GM12892 (cell line): Measurements from ENCODE around the gene INPP5K.

ENCODE experiments used
- DNase-seq: peaks from one replicate; pipeline ENCODE4 v3.0.0; 2011; ENCODE audit not compliant: insufficient read length
- FAIRE-seq: peaks from 2 replicates; lab custom pipeline; 2011; peaks lifted over from hg19 to GRCh38; lab: Jason Lieb, UNC
- POLR2A ChIP-seq: IDR thresholded peaks from 2 replicates; pipeline ENCODE4 v1.6.1; 2011; ENCODE audit warnings: low read depth, low read length, control low read depth
- POLR2AphosphoS5 ChIP-seq: IDR thresholded peaks from 2 replicates; pipeline ENCODE4 v1.6.1; 2011; ENCODE audit warnings: low read depth, low read length, control low read depth
- TAF1 ChIP-seq: IDR thresholded peaks from 2 replicates; pipeline ENCODE4 v1.6.1; 2011; ENCODE audit warnings: low read depth, mild to moderate bottlenecking, control low read depth, low read length, borderline replicate concordance

Gene INPP5K

DNA sequence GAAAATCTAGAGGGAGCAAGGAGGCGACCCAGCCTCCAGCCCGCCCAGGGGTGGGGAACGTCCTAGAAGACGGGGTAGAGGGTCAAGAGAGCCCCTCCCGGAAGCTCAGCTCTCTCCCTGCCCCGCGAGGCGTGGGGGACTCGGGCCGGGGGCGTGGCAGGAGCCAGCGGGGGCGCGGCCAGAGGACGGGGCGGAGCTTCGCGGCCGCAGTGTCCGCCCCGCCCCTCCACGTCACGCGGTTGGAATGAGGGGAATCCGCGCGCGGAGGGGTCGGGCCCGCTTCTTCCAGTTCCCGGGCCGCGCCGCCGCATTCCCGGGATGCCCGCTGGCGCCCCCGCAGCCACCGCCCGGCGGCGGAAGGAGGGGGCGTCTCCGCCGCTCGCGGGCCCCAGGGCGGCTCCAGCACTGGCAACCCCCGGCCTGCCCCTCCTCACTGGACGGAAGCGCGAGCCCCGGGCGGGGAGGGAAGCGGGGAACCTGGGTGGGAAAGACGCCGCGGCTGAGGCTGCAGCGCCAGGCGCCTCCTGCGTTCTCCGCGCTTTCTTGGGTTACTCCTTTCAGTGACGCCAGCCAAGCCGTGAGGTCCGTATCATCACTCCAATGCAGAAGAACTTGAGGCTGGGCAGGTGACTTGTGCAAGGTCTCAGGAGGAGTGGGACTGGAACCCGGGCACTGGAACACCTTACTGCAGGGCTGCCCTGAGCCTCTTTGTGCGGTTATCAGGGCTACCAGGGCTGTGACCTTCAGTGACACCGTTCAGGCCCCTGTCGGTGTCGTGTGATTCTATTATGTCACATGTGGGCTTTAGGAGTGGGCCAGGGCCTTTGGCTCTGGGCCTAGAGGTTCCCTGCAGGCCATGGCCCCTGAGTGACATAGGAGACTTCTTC, 28.2 kb downstream of the INPP5K start:
- DNase-seq = peak; percentile 76
- peak; percentile 89 for FAIRE-seq
- TF ChIP-seq POLR2AphosphoS5 = no peak; the same call in 1 of the 2 replicates
- no peak for TF ChIP-seq TAF1
- TF ChIP-seq POLR2A = no peak

DNA sequence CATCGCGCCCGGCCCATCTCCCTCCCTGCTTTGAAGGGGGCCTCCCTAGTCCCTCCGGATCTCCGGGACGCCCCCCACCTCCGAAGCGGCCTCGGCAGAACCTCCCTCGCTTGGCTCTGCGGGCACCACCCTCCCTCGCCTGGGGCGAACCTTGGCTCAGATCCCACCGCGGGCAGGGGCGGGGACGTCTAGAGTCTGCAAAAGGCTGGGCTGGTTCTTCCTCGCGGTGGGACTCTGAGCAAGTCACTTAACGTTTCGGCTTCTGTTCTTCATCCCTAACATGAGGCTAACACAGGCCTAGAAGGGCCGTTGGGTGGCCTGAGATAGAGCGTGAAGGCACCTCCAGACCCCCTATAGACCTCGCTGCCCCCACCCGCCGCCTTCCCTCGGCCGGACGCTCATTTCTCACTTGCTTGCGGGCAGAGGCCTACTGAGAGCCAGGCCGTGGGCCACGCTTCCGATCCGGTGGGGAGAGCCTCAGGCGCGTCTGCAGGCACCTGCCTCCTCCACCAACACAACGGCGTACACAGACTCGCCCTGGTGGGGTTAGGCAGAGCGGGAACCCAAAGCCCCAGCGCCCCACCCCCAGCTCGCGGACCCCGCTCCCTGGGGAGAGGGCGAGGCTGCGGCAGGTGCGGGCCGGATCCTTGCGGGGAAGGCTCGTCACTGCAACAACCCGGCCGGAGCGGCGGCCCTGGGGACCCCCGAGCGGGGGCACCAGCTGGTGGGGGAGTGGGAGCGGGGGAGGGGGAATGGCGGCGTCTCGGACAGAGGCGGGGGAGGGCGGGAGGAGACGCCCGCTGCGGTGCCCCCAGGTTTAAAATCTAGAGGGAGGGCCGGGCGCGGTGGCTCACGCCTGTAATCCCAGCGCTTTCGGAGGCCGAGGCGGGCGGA, 29.4 kb downstream of the INPP5K start:
- TF ChIP-seq POLR2AphosphoS5 (no peak), TAF1 (no peak), POLR2A (peak; percentile 69)
- peak; percentile 67 for DNase-seq
- FAIRE-seq = peak; percentile 95

DNA sequence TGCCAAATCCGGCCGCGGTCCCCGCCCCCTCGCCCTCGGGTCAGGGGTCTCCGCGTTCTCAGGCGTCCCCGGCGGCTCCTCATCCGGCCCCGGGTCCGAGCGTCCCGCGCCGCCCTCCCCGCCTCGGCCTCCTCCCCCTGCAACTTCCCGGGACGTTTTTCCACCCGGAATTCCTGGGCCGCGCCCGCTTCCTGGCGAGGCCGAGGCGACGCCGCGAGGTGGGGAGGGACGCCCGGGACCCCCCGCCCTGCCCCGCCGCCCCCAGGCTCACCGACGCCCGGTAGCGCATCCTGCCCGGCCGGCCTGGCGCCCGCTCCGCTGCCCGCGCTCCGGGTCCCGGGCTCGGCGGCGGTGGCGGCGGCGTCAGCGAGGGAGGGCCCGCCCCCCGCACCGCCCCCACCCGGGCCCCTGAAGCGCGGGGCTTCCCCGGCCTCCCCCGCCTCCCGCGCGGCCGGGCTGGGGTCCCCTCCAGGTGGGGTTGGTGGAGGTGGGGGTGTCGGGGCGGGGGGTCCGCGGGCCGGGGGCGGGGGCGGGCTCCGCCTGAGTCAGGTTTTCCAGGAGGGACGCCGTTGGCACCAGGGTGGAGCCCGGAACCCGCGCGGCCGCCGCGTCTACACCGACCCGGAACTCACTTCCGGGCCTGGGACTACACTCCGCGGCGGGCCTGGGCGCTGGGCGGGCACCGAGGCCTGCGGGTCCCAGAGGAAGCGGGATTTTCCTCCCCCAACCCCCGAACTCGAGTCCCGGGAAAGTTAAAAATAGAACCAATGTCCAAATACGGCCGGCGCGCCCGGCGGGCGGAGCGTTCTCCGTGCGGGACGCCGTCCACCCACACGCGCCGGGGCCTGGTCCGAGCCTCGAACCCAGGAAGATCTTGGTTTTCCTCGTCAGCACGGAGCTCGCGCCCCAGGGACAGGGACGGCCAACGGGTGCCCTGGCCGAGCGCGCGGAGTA, 30.7 kb downstream of the INPP5K start:
- TF ChIP-seq TAF1 (peak; percentile 24; the same call in 1 of the 2 replicates), POLR2A (peak; percentile 23; the same call in 1 of the 2 replicates), POLR2AphosphoS5 (no peak)
- FAIRE-seq (peak; percentile 83), DNase-seq (peak; percentile 70)

DNA sequence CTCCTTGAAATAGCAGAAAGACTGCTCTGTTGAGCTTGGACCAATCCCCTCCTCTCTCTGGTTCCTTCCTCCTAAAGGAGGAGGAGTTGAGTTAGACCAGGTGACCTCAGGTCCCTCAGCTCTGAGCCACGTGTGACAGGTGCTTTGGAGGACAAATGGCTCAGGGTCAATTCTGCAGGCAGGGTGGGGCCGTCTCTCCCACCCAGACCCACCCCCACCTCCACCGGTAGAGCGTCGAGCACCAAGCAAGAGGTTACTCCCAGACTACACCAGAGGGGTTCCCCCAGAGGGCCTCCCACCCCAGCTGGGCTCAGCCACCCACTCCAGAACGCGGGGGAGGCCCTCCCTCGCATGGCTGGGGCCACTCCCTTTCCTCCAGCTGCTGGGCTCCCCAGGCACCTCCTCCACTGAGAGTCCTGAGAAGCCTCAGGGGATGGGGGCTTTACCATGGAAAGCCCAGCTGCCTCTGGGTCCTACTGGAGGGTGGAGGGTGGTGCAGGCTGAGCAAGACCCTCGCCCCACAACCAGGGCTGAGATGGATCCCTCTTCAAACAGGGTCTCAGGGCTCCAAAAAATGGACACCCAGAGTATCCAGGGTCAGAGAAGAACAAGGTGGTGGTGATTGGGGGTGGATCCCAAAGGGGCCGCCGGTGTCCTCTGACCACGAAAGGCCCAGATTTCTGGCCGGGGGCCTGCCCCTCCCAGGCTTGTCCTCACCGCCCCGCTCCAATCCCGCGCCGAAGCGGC, 31.6 kb downstream of the INPP5K start:
- FAIRE-seq = peak; percentile 88
- TF ChIP-seq POLR2A (peak; percentile 50; the same call in 1 of the 2 replicates), TAF1 (0 out of 2 replicates have a peak, but pooled peaks have one; percentile 31), POLR2AphosphoS5 (no peak)
- peak; percentile 82 for DNase-seq

DNA sequence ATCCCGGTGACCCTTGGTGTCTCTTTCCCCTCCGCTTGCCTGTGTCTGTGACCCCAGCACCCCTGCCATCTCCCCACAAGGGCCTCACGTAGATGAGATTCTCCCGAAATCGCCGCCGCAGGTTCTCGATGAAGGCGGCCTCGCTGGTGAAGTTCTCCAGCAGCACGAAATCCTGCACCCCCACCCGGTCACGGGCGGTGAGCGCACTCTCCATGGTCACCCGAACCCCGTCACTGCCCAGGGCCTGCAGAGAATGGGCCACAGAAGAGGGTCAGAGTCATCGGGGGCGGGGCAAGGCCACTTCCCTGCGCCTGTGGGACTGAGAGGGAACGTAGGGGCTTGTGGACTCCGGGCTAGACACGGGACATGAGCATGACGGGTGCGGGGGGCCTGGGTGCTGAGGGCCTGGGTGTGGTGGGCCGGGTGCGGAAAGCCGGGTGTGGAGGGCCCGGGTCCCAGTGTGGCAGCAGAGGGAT, 32.3 kb downstream of the INPP5K start:
- TF ChIP-seq POLR2A (no peak), TAF1 (no peak)
- DNase-seq (no peak), FAIRE-seq (no peak)

DNA sequence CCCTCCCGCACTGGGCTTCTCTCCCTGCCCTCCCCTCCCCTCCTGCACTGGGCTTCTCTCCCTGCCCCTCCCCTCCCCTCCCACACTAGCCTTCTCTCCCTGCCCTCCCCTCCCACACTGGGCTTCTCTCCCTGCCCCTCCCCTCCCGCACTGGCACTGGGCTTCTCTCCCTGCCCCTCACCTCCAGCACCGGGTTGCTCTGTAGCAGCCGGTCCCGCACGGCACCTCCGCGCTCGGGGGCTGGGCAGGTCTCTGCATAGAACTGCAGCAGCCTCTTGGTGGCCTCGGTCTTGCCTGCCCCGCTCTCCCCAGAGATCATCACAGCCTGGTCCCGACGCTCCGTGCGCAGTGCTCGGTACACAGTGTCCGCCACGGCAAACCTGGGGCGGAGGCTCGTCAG, 33.7 kb downstream of the INPP5K start:
- no peak for TF ChIP-seq POLR2AphosphoS5
- TF ChIP-seq TAF1 = no peak
- TF ChIP-seq POLR2A = no peak
- DNase-seq = no peak
- no peak for FAIRE-seq

DNA sequence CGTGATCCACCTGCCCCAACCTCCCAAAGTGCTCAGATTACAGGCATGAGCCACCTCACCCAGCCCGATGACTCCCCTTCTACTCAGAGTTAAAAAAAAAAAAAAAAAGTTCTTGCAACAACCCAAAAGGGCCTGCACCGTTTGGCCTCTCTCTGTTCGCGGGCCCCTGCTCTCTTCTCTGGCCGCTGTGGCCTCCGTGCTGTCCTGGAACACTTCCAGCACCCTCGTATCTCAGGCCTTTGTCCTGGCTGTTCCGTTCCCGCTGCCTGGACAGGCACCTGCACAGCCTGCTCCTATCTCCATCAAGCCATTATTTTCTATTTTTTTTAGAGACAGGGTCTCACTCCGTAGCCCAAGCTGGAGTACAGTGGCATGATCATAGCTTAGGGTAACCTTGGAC, 34.7 kb downstream of the INPP5K start:
- DNase-seq = no peak
- no peak for FAIRE-seq
- no peak for TF ChIP-seq TAF1
- TF ChIP-seq POLR2A = no peak
- TF ChIP-seq POLR2AphosphoS5 = no peak

DNA sequence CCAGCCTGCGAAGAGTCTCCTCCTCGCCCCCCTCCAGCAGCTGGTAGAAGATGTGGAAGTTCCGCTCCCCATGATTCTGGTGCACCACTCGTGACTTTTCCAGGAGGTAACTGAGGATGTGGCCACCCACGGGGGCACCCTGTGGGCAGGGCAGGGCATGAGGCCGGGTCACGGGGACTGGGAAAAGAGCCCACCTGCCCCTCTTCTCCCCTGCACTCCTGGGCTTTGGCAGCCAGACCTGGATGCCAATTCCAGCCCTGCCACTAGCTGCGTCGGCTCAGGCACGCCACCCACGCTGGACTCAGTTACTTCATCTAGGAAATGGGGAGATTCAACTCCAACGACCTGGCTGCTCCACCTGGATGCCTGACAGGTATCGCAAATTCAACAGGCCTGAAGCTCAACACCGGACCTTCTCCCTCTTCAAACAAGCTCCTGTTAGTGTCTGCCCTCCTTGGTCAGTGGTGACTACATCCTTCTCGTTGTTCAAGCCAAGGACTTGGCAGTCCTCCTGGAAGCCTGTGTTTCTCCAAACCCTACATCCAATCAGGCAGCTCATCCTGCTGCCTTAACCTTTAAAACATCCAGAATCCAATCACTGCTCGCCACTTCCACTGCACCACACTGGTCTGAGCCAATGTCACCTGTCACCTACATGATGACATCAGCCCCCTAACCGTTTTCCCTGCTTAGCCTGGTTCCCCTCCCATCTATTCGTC, 35.5 kb downstream of the INPP5K start:
- TF ChIP-seq TAF1 (no peak), POLR2A (no peak), POLR2AphosphoS5 (no peak)
- DNase-seq = no peak
- FAIRE-seq = peak; percentile 36

DNA sequence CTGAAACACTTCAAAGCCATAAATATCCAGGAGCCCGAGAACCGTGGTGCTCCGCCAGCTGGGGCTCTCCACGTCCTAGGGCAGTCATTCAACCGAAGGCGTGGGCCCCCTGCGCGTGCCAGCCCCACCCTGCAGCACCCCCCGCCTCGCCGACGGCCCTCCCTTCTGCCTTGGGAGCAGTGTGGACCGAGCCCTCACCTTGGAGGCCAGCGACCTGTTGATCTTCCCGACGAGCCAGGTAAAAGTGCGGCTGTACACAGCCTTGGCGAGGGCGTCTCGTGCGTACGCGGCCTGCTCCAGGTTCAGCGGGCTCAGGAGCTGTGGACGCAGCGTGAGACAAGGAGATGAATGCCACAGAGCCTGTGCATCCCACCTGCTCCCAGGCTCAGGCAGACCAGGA, 38.0 kb downstream of the INPP5K start:
- FAIRE-seq = no peak

More for the DNA sequence above, 38.0 kb downstream of the INPP5K start:
- TF ChIP-seq POLR2A (no peak), TAF1 (no peak), POLR2AphosphoS5 (no peak)
- DNase-seq = no peak
